IPS-11a (cell line): ENCODE data around the gene HDAC4.

Source experiments
- H3K4me3 ChIP-seq: one replicate; pipeline ENCODE4 v1.5.1; 2013; ENCODE audit warnings: low read depth, low read length, control low read depth

The HDAC4 gene

GRCh38 chr2:239398521-239398921, 2.3 kb downstream of the HDAC4 start:
- H3K4me3 ChIP-seq: no peak overlapping the region

GRCh38 chr2:239397931-239398471, 2.8 kb downstream of the HDAC4 start:
- H3K4me3 ChIP-seq: no peak overlapping the region

GRCh38 chr2:239396881-239397681, 3.7 kb downstream of the HDAC4 start:
- no peak overlapping the region for H3K4me3 ChIP-seq

- no peak overlapping the region for H3K4me3 ChIP-seq
Observed at GRCh38 chr2:239395524-239395923, 5.3 kb downstream of the HDAC4 start.

- H3K4me3 ChIP-seq: no peak overlapping the region
Observed at GRCh38 chr2:239394978-239395377, 5.8 kb downstream of the HDAC4 start.

GRCh38 chr2:239394346-239394945, 6.4 kb downstream of the HDAC4 start:
- no peak overlapping the region for H3K4me3 ChIP-seq

- no peak overlapping the region for H3K4me3 ChIP-seq
Observed at GRCh38 chr2:239393941-239394340, 6.9 kb downstream of the HDAC4 start.

GRCh38 chr2:239393388-239393940, 7.4 kb downstream of the HDAC4 start:
- H3K4me3 ChIP-seq: no peak overlapping the region

- H3K4me3 ChIP-seq: no peak overlapping the region
Observed at GRCh38 chr2:239392688-239393387, 8.0 kb downstream of the HDAC4 start.

- no peak overlapping the region for H3K4me3 ChIP-seq
Observed at GRCh38 chr2:239392072-239392357, 8.8 kb downstream of the HDAC4 start.

GRCh38 chr2:239391286-239392071, 9.3 kb downstream of the HDAC4 start:
- no peak overlapping the region for H3K4me3 ChIP-seq

GRCh38 chr2:239390546-239391285, 10.1 kb downstream of the HDAC4 start:
- H3K4me3 ChIP-seq: no peak overlapping the region

- no peak overlapping the region for H3K4me3 ChIP-seq
Observed at GRCh38 chr2:239389414-239390329, 11.1 kb downstream of the HDAC4 start.

- H3K4me3 ChIP-seq: no peak overlapping the region
Observed at GRCh38 chr2:239388236-239389151, 12.3 kb downstream of the HDAC4 start.

- H3K4me3 ChIP-seq: no peak overlapping the region
Observed at GRCh38 chr2:239387811-239388210, 13.0 kb downstream of the HDAC4 start.

- H3K4me3 ChIP-seq: no peak overlapping the region
Observed at GRCh38 chr2:239386872-239387445, 13.9 kb downstream of the HDAC4 start.

- H3K4me3 ChIP-seq: no peak overlapping the region
Observed at GRCh38 chr2:239386001-239386670, 14.7 kb downstream of the HDAC4 start.
